ENCODE measurements around the gene LIM2.

LIM2 gene

DNA sequence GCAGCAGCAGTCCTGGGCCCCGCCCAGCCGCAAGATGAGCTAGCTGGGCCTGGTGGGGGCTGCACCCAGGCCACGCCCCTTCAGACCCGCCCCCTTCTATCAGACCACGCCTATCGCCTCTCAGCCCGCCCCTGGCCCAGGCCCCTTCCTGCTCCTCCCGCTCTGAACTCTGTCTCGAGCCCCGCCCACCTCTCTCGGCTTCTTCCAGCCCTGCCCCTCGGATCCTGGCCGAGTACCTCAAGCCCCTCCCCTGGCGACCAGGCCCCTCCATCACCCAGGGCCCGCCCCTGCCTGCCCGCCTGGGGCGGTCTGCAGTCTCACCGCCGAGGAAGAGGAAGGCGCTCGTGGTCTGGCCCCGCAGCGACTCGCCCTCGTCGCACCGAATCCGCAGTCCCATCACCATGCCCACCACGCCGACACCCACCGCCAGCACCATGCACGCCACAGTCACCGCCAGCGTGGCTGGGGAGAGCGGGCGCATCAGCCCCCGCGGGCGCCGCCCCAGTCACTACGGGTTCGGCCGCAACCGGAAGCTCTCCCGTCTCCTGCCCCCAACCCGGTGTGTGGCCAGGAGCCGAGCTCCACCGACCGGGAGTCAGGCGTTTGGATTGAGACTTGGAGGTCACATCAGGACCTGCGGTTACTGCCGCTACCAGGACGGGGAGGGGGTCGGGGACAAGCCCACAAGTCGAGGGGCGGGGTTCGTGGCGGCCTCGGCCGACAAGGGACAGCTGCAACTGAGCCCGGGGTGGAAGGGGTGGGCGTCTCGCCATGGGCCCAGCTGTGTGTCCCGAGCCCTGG, 20.0 kb downstream of the LIM2 start:
- TF ChIP-seq USF1 (IDR thresholded peaks at IDR 0.05) (no peak), TEAD4 (IDR thresholded peaks at IDR 0.05) (no peak), MAX (IDR thresholded peaks at IDR 0.05) (peak; percentile 62), EGR1 (IDR thresholded peaks at IDR 0.05) (no peak), CREB1 (IDR thresholded peaks at IDR 0.05; ENCODE audit: low read depth) (no peak), RAD21 (IDR thresholded peaks at IDR 0.05; ENCODE audit: low read depth) (no peak), ZBTB7A (IDR thresholded peaks at IDR 0.05; ENCODE audit: low read depth) (peak; percentile 12; the same call in 1 of the 2 replicates), TAF1 (IDR thresholded peaks at IDR 0.05; ENCODE audit: low read depth) (no peak; the same call in 1 of the 2 replicates)

- TF ChIP-seq TCF12 (IDR thresholded peaks at IDR 0.05; ENCODE audit: low read depth) (no peak; the same call in 1 of the 2 replicates), ZBTB7A (IDR thresholded peaks at IDR 0.05; ENCODE audit: low read depth) (peak; percentile 68; the same call in 1 of the 2 replicates)
Observed at GRCh38 chr19:51367255-51367564, 20.6 kb downstream of the LIM2 start.

DNA sequence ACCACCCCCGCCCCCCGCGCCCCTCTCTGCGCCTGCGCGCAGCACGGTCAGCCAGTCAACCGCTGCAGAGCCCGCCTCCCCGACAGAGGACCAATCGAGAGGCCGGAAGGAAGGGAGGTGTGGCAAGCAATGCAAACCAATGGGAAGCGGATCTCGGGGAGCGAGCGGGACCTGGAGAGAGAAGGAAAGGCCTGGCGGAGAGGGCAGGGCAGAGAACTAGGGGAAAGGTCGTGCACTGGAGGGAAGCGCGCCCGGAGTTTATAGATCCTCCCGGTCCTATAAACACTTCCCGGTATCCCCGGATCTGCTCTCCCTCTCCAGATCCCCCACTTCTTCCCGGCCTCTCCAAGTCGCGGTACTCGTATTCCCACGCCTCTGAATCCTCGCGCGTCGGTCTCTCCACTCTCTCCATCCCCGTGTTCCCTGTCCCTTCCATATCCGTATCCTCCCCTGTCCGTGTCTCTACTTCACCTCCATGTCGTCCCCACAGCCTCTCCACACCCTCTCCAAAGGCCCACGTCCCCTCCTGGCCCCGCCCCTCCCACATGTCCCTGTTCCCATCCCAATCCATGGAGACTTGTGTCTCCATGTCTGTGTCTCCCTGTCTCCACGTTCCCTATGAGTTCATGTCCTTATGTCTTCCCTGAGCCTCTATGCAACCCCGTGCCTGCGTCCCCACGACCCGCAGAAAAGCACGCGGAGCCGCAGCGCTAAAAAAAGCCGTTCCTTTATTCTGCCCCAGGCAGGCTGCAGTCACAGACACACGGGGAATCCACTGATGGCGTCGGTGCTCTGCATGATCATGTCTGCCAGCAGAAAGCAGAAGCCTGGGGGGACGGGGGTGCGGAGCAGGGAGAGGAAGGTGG, 21.2 kb downstream of the LIM2 start:
- TF ChIP-seq ZBTB7A (IDR thresholded peaks at IDR 0.05; ENCODE audit: low read depth) (no peak; the same call in 1 of the 2 replicates), TAF1 (IDR thresholded peaks at IDR 0.05; ENCODE audit: low read depth) (no peak), TCF12 (IDR thresholded peaks at IDR 0.05; ENCODE audit: low read depth) (peak; percentile 24; the same call in 1 of the 2 replicates), RAD21 (IDR thresholded peaks at IDR 0.05; ENCODE audit: low read depth) (no peak), TEAD4 (IDR thresholded peaks at IDR 0.05) (no peak), EP300 (IDR thresholded peaks at IDR 0.05; ENCODE audit: borderline replicate concordance) (no peak), EGR1 (IDR thresholded peaks at IDR 0.05) (no peak), NFIC (IDR thresholded peaks at IDR 0.05) (no peak), FOXM1 (IDR thresholded peaks at IDR 0.05; ENCODE audit: borderline replicate concordance, low read depth) (no peak), MAX (IDR thresholded peaks at IDR 0.05) (peak; percentile 22), USF1 (IDR thresholded peaks at IDR 0.05) (no peak), CEBPB (IDR thresholded peaks at IDR 0.05) (no peak), CREB1 (IDR thresholded peaks at IDR 0.05; ENCODE audit: low read depth) (no peak), REST (IDR thresholded peaks at IDR 0.05; ENCODE audit: low read depth) (no peak)

DNA sequence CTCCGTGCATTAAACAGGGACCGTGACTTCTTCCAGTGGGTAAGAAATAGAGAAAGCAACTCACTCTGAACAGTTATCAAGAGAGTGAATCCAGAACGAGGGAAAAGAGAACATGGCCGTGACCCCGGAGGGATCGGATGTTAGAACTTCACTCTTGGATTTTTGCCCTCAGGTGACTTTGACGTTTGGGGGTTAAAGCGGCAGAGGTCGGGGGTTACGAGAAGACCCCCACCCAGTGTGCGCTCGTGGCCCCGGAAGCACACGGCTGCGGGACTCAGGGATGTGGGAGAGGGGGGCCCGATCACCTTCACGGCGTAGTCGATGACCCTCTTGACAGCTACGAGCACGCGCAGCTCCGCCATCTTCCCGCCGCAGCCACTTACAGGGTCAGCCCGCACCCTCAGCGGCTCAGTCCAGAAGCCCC, 21.8 kb downstream of the LIM2 start, which contains the start of gene ETFB:
TSS of gene ETFB (minus strand) at position 424 of the 424 bp plus-strand sequence. CDS start at position 362, 62 bp downstream.
- no peak for TF ChIP-seq TEAD4 (IDR thresholded peaks at IDR 0.05)
- TF ChIP-seq ZBTB7A (IDR thresholded peaks at IDR 0.05; ENCODE audit: low read depth): peak; percentile 91
- peak; percentile 61; the same call in 1 of the 2 replicates for TF ChIP-seq TAF1 (IDR thresholded peaks at IDR 0.05; ENCODE audit: low read depth)
- TF ChIP-seq YY1 (IDR thresholded peaks at IDR 0.05; ENCODE audit: low read depth): peak; percentile 83
- peak; percentile 72 for TF ChIP-seq MAX (IDR thresholded peaks at IDR 0.05)
- no peak for TF ChIP-seq CEBPB (IDR thresholded peaks at IDR 0.05)
- TF ChIP-seq RAD21 (IDR thresholded peaks at IDR 0.05; ENCODE audit: low read depth): no peak

DNA sequence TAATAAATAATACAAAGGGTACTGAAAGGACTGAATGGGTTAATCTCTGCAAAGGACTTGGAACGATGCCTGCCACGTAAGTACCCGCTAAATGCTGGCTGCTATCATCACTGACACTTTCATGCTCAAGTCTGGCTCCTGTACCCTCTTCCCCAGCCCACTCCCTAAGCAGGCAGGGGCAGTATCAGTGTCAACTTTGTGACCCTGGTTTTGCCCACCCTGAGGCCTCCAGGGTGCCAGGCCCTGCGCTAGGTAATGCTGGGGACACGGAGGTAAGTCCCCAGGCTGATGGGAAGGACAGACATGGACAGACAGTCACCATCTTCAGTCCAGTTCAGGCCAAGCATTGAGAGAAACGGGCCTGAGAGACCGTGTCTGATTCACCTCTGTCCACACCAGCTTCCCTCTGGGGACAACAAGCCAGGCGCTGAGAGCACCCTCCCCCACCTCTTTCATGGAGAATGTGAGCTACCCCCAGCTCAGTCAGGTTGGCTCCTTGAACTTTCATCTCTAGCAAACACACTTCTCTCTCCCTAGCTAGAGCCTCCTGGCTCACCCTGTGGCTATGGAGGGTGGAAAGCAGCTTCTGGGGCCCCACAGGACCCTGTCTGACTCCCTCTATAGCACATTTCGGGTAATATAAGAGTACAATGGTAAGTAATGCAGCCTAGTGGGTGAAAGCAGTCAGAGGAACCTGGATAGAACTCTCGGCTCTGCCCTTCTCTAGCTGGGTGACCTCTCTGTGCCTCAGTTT, 22.4 kb downstream of the LIM2 start:
- TF ChIP-seq TAF1 (IDR thresholded peaks at IDR 0.05; ENCODE audit: low read depth) (no peak), NFIC (IDR thresholded peaks at IDR 0.05) (no peak), FOXM1 (IDR thresholded peaks at IDR 0.05; ENCODE audit: borderline replicate concordance, low read depth) (no peak), EP300 (IDR thresholded peaks at IDR 0.05; ENCODE audit: borderline replicate concordance) (no peak), TCF12 (IDR thresholded peaks at IDR 0.05; ENCODE audit: low read depth) (no peak), EGR1 (IDR thresholded peaks at IDR 0.05) (no peak)
